Daoy (cell line): ENCODE results near the gene KCNMA1. TPM values are rescaled to one million over a fixed set of nuclear protein-coding genes. Genes with fewer than 3 reads are reported as not detected.
"Not testable (repeated sequence)": the region's sequence is repeated elsewhere in the genome, so short reads cannot be mapped to it uniquely, and the experiment has no call there.

Experiments used
- DNase-seq: peaks from one replicate; pipeline ENCODE4 v3.0.0-alpha.2; 2015; ENCODE audit warnings: low read depth
- total RNA-seq: library from RNA; depleted of rRNA; stranded (reverse); fragments of >200 nt; shearing (Covaris generic); gene quantifications from 2 replicates; pipeline ENCODE4 v1.2.3, GENCODE V29; 2014

KCNMA1 gene
- total RNA-seq, 1 experiment from 2014 or later: 28.8 TPM

DNA sequence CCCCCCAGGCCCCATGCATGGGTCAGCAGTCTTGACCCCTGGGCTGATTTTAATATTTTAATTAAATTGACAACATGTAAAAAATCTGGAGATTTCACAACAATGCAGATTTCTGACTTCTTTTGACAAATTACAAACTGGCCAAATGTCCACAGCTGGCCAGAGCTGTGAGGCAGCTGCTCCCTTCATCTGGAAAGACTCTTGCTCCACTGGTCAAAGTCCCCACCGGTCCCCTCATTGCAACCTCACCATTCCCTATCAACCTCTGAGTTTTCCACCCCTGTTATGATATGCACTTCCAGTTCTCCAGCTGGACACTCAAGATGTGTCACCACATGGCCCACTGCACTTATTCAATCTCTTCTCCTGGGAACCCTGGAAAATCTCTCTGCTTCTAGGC lies 266.2 kb downstream of the KCNMA1 start:
- DNase-seq: no peak

DNA sequence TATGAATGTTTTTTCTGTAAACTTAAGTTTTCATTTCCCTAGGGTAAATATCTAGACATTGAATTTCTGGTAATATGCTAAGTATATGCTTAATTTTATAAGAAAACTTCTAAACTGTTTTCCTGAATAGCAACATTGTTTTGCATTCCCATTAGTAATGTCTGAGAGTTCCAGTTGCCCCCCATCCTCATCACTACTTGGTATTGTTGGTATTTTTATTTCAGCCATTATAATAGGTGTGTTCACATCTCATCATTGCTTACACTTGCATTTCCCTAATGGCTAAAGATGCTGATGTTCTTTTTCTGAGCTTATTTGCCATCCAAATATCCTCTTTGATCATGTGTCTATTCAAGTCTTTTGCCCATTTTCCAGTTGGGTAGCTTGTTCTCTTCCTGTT lies 269.6 kb downstream of the KCNMA1 start:
- DNase-seq: no peak

DNA sequence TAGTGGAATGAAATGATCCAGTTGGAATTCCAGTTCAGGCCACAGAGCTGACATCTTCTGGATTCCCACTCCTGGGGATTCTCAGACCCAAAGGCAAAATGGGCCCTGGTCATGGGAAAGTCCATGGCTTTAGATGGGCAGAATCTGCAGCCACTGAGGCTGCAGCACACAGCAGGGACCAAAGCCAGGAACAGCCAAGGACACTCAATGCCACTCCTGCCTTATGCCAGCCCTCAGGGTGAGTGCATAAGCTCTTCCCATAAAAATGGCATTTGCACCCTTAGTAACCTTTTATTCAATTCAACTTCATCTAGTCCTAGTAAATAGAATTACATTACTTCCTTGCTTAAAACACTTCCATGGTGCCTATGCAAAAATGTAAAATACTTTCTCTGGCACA lies 274.4 kb downstream of the KCNMA1 start:
- no peak for DNase-seq

DNA sequence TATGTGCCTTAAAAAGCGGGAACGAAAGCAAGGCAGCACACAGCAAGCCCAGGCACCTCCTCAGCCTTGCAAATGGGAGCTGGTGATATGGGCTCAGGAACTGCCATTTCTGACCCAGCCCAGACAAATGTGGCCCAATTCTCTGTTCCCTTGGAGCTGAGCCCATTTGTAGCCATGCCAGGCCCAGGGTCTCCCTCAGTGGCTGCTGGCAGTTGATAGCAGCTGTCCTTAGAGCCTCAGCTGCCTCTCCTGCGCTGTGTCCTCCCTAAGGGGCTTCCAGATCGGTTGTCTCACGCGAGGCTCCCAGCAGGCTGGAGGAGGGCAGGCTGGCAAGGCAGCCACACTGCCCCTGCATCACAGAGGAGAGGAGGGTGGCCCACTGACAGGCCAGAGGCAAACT lies 275.8 kb downstream of the KCNMA1 start:
- no peak for DNase-seq

DNA sequence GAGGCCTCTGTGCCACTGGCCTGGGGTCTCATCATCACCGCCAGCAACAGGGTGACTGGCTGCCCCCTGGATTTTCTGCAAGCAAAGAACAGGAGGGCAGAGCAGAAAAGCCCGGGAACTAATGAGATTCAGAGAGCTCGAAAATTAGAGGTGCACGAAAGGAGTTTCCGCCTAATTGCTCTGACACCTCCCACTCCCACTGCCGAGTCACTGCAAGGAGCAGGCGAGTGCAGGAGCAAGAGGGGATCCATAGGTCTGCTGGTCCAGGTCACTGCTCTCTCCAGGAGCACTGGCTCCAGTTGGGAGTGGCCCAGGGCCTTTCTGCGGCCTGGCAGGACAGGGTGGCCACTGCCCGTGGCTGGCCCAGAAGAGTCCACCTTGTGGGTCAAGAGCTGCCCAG lies 276.2 kb downstream of the KCNMA1 start:
- no peak for DNase-seq

DNA sequence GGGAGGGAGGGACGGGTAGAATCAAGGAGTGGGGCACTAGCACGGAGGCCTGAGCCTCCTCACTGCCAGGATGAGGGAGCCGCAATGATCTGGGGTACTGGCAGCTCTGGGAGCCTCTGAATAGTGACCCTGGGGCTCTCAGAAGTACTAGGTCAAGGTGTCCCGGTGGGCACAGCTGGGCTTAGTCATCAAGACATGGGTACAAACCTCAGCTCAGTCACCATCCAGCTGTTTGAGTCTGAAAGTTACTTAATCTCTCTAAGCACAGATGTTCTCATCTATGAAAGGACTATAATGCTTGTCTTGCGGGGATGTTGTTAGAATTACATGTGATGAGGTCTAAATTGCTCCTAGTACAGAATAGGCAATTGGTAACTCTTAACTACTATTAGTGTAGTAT lies 276.8 kb downstream of the KCNMA1 start:
- no peak for DNase-seq

DNA sequence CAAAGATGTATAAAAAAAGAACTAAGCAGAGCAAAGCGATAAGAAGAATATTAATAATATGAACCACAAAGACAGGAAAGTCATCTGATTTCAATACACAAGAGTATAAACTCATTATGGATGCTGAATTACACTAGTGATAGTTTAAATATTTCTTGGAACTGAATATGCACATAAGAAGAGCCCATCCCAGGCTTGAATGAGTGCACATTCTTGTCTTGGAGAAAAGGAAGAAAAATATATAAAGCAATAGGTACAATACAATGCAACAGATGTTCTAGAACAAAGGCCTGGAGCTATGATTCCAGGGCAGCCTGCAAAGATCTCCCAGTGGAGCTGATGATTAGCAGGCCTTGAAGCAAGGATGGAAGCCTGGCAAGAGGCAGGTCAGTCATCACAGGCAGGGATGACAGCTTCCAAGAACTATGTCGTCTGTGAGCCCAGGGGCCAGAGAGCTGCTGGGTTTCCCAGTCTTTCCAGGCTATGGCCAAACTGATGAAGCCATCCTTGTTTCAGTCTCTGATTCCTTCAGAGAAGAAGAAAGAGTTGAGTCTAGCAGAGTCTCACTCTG lies 277.6 kb downstream of the KCNMA1 start:
- no peak for DNase-seq

DNA sequence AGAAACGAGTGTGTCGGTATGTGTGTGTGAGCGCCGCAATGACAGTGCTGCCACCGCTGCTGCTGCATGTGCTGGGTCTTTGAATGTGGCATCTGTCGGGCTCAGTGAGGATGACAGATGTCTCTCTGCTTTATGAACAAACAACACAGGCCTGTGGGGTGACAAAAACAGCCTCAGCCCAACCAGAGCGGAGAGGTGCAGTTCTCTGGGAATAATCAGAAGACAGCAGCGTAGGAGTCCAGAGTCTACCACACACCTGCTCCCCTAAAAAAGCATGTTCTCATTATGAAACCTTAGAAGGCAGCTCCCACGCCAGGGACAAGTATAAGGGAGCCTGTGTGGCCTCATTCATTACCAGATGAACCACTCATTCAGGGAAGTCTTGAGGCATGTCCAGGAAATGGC lies 278.3 kb downstream of the KCNMA1 start:
- no peak for DNase-seq

DNA sequence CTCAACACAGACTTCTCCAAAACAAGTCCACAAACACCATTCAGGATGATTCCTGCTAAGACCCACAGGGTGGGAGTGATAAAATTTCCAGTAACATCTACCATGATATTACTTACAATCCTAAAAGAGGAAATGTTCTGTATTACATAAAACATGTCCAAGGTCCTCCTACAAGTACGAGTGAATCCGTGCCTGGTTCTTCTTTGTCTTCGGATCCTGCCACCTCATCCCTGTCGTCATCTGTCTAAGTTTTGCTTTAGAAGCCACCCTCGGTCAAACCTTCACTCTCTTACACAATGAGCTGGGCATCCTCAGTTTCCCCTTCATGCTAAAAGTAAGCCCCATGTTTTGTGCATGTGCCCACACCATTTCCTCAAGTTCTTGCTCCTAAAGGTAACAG lies 279.0 kb downstream of the KCNMA1 start:
- no peak for DNase-seq

DNA sequence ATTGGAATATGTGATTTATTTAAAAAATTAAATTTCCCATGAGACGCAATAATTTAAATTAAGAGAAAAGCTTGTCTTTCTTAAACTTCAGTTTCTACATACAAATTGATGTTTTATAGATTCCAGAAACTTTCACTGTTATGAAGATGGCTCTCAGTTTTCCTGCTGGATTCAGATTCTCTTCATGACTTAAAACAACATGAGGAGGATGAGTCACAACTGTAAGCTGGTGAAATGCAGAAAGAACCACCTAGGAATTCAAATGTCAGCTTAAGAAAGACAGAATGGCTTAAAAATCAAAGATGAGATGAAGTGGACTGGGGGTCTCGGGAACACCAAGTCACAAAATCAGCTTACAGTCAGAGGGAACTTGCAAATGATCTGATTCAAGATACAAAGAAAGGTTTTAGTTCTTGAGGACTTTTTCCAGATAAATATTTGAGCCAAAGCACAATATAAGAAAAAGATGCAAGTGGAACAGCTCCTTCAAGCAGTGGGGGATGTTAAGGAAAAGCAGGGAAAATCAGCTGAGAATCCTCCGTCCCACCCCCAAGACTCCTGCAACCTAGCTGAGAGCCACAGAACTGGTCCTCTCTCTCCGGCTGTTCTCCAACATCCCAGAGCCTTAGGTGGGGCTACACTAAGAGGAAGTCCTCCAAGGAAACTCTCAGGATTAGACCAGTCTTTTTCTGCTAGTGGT lies 279.8 kb downstream of the KCNMA1 start:
- DNase-seq: peak; percentile 46

DNA sequence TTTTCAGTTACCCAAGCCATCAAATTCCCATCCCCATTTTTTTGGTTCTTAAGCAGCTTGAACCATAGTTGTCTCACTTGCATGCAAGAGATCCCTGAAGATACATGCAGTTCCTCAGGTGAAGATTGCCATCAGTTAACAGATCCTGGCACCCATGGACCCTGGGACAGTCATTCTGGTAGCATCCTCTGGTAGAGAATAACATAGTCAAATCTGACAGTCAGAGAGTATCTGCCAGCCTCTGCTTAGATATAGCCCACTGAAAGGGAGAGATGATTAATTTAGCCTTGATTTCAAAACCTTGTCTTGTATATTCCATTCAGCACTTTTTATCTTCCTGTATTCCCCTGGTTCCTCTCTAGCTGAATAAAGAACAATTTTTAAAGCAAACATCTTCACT lies 280.4 kb downstream of the KCNMA1 start:
- no peak for DNase-seq

DNA sequence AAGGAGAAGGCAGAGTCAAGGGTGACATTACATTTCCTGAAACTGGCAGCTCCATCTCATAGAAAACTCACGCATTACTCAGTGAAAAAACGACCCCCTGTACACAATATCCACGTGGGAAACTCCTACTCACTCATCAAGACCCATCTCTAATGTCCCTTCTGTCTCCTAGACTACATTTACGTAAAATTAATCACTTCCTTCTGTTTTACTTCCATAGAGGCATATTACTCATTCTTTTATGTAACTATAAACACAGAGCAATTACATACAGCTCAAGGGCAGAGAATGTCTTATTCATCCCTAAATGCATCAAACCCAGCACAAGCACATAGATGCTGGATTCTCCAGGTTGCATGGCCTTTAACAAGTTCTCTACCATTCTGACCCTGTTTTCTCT lies 281.8 kb downstream of the KCNMA1 start:
- peak; percentile 87 for DNase-seq

DNA sequence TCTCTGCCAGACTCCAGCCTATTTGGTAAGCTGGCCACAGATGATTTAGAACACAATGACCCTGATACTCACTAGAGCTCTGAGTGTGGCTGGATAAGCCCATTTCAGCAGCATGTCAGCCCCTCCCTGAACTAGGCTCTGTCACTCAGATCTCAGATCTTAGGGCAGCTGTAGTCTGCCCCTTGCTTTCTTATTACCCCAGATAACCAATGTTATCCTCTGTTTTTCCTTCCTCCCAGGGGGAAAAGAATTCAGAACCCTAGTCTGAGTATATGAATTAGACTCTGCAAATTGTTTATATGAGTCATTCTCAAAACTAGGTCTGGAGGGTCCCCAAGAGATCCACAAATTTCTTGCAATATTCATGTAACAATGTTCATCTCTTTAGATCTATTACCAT lies 286.2 kb downstream of the KCNMA1 start:
- peak; percentile 71 for DNase-seq

DNA sequence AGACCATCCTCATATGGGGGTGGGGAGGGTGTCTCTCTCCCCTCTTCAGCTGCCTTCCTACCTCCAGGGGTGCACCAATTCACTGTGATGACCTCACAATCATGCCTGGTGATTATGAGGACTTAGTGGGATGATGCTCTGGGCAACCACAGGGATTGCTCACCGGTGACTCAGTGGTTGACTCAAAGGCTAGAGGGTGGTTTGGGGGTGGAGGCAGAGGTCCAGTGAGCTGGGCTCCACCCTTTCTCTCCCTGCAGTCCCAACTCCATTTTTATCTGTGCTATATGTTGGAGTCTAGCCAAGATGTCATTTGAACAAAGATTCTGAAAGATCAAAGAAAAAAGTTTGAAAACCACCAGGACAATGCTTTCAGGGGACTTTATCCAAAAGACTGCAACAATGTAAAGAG lies 286.9 kb downstream of the KCNMA1 start:
- peak; percentile 98 for DNase-seq

DNA sequence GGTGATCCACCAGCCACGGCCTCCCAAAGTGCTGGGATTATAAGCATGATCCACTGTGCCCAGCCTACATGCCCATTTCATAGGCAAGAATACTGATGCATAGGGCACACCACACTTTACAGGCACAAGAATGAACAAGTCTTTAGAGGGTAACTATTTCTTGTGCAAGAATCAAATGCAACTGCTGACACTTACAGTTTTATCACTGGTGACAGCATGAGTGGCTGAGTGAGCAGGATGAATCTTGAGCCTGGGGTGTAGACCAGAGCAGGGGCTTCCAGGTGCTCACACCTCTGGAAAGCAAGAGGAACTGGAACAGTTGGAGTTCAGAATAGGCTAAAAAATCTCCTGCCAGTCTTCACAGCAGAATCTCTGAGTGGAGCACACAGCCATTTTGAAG lies 287.5 kb downstream of the KCNMA1 start:
- peak; percentile 8 for DNase-seq

DNA sequence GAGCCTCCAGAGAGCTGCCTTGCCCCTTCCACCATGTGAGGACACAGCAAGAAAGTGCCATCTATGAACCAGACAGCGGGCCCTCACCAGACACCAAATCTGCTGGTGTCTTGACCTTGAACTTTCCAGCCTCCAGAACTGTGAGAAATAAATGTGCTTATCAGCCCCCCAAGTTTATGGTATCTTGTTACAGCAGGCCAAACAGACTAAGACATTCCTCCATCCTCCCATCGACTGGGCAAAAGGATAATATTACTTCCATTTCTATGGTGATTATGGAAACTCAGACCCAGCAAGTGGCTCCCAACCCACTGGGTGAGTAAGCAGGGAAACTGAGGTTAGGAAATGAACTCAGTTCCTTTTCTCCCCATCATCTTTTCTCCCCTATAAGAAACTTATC lies 288.4 kb downstream of the KCNMA1 start:
- DNase-seq: no peak

DNA sequence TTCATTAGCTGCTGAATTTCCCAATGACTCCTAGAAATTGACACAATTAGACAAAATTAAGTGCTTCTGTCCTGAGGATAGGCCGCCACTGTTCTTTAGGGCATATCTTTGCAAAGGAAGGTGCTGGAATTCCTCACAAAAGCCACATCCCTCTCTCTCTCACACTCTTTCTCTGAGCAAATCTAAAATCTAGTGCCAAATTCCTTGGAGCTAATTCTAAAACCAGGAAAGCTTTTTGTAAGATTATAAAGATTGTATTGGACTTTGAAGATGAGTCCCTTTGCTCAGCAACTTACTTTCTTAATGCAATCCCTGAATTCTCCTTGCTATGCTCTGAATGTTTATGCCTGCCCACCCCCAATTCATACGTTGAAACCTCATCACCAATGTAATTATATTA lies 288.9 kb downstream of the KCNMA1 start:
- no peak for DNase-seq

DNA sequence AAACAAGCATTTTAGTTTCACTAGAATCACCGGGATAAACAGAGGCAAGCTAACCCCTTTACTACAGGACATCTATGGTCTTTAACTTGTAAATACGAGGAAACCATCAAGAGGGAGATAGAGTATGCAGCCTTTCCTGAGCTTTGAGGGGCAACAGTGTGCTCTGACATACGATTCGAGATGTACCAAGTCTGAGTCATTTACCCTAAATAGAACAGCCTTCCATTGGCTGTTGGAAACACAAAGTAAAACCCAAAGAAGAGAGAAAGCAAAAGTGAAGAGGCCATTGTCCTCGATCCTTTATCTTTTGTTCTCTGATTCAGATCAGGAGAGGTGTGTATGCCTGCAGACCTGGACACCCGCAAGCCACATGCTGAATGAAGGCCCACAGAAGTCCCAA lies 289.5 kb downstream of the KCNMA1 start:
- peak; percentile 14 for DNase-seq

DNA sequence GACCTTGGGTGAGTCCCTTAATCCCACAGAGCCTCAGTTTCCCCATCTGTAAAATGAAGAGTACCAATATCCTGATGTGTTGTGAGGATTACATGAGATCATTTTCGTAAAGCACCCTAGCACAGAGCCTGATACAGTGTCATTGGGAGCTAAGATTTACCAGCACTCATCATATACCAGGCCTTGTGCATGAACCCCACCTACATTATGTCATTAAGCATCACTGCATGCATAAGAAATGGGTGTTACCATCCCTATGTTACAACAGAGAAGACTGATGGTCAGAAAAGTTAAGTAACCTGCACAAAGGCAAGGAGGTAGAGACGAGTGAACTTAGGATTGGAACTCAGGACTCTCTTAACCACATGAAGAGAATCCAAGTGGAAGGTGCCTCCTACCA lies 290.6 kb downstream of the KCNMA1 start:
- no peak for DNase-seq

DNA sequence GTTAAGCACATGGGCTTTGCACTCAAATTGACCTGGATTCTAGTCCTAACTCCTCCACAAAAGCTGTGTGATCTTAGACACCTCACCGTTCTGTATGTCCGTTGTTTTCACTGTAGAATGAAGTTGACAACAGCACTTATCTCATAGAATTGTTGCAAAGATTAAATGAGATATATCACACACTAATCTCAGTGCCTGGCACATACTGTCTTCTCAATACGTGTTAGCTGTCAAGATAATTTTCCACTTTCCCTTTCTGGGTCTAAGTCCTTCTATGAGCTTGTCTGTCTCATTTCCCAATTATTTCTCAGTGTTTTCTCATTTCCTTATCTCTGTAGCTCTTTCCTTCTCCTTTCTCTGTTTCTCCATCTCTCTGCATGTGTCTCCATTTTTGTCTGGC lies 296.6 kb downstream of the KCNMA1 start:
- no peak for DNase-seq

DNA sequence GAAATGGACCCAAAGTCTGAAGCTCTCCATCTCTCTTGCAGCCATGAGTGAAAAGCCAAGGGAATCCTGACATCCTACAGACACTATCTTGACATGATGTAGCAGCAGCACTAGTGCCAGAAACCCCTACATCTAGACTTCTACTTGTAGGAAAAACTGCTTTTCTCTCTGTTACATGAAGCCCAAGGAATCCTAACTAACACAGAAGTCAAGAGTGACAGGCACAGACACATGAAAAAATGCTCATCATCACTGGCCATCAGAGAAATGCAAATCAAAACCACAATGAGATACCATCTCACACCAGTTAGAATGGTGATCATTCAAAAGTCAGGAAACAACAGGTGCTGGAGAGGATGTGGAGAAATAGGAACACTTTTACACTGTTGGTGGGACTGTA lies 297.7 kb downstream of the KCNMA1 start:
- DNase-seq: not testable (repeated sequence)

DNA sequence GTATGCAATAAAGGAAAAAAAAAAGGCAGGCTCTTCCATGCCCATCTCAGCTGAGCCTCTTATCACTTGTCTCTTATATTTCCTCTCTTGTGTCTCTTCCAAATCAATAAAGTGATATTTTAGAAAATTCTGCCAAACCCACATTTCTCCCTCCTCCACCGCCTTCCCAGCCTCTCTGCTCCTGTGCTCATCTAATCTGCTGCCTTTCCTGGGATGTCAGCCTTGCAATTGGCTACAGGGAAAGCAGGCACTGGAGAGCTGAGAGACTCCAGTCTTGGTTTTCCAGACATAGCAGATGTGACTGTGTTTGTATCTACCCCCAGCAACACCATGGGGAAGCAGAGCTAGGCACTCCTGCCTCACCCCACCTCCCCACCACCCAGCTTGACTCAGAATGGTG lies 298.4 kb downstream of the KCNMA1 start:
- DNase-seq: no peak

DNA sequence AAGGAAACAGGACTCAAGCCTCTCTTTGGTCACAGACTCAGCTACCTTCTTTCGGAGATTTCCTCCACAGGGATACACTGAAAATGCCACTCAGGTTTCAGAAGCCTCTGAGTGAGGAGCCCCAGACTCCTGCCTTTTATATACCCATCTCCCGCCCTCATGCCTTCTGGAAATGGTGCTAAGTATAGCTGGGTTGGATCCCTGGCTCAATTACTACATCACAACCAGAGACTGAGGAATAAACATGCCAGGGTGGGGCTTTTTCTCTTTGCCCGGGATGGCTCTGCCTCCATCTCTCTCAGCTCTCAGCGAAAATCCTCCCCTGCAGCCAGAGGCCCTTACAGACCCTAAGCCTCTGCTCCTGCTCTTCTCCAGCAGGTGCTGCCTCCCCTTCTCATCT lies 299.5 kb downstream of the KCNMA1 start:
- no peak for DNase-seq

DNA sequence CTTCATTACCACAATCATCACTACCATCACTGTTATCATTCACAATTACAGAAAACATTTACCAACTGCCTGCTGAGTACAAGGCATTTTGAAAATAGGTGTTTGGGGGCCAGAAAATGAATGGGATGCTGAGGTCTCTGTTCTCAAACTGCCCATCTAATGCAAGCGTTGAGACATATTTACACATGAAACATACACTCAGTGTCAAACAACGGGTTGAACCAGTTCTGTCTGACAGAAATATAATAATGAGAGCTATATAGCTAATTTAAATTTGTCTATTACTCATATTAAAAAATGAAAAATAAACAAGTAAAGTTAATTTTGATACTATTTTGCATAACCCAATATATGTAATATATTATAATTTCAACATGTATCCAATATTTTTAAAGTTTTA lies 303.1 kb downstream of the KCNMA1 start:
- DNase-seq: no peak
